Activated CD8-positive, alpha-beta memory T cell treated with anti-CD3 and anti-CD28 coated beads, Interleukin-2, amount 50 U/mL, for 48 hours (primary cell): ENCODE results near the gene SETD1B.
"Not testable (repeated sequence)": the region's sequence is repeated elsewhere in the genome, so short reads cannot be mapped to it uniquely, and the experiment has no call there.

Experiments
- DNase-seq: peaks from one replicate; pipeline ENCODE4 v3.0.0-alpha.2; 2020

SETD1B gene

DNA sequence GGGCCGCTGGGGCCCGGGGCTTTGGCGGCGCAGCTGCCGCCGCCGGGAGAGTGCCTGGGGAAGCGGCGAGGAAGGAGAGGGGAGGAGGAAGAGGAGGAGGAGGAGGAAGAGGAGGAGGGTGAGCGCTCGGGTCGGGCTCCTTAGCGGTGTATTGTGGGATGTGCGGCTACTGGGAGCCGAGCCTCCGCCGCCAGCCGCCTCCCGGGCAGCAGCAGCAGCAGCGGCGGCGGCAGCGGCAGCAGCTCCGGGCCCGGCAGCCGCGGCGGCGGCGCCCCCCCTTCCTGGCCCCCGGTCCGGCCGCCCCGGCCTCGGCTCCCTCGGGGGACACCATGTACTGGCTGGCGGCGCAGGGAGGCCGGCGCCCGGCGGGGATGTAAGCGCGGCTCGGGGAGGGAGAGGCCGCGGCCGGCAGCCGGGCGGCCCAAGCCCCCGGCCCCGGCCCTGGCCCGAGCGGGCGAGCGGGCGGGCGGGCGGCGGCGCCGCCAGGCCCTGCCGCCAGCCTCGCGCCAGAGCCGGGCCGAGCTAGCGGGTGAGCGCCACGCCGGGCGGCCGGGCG is at the start of gene SETD1B:
Gene SETD1B (plus strand): TSS at position 149 of the 556 bp plus-strand sequence. CDS start 729 bp downstream, outside the sequence.
- no peak for DNase-seq

GRCh38 chr12:121754836-121755235 is 49.0 kb upstream of the SETD1B start:
- no peak for DNase-seq

GRCh38 chr12:121755591-121755990 is 48.2 kb upstream of the SETD1B start:
- no peak for DNase-seq

- DNase-seq = not testable (repeated sequence)
Observed at GRCh38 chr12:121758536-121758935, 45.3 kb upstream of the SETD1B start.

DNA sequence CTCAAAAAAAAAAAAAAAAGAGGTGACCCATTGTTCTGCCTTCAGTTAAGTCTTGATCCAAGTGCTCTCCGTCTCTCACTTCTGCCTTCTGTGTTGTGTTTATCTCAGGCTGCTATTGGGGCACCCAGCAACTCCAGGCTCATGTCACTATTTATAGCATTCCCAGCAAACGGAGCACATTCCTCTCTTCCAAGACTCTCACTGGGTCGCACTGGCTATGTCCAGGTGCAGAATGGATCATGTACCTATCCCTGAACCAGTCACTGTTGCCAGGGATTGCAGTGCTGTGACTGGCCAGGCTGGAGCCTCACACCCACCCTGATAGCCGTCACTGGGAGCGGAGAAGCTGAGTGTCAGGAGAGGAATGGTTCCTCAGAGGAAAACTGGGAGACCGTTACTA is 41.5 kb upstream of the SETD1B start:
- DNase-seq = no peak

- DNase-seq = no peak
Observed at GRCh38 chr12:121764808-121765207, 39.0 kb upstream of the SETD1B start.

DNA sequence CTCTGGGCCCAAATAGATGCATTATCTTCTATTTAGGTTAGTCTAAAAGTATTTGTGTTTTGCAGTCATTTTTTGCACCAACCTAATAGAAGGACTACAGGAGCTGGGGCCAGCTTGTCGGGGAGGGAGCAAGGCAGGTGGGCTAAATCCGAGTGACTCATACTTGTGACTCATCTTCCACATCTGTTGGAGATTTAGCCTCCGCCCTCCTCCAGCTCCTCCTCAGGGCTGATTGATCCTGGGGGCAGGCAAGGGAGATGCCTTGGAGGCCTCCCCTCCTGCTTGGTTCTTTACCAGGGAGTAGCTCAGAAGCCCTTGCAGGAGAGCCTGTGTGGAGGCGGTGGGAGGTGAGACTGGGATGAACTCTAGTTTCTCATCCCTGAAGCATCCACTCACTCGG is 38.2 kb upstream of the SETD1B start:
- no peak for DNase-seq

DNA sequence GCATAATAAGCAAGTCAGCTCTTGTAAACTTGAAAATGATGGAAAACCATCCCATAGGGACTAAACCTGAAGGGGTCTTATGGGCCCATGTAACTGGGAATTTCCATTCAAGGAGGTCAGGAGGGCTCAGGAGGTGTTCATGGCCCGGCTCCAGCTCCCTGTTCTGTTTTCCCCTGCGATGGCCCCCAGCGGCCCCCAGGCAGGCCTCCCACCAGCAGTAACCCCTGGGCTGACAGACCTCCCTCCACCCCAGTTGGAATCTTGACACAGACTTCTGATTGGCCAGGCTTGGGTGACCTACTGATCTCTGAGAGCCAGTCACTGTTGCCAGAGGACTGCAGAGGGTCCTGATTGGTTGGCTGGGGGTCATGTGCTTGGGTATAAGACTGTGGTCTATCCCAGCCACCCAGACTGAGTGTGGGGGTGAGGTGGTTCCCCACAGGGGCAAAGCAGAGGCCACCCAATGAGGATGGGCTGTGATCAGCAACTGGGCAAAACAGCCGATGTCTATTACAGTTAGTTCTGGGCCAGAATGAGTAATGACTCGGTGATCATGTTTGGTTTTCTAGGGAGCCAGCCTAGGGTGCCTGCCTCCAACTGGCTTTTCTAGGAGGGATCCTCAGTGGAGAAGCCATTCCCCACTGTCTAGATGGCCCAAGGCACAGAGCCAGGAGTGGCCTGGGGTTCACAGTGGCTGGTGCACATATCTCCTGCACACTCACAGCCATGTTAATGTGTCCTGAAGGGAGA is 37.3 kb upstream of the SETD1B start:
- no peak for DNase-seq

GRCh38 chr12:121767525-121768016 is 36.2 kb upstream of the SETD1B start:
- DNase-seq = no peak

DNA sequence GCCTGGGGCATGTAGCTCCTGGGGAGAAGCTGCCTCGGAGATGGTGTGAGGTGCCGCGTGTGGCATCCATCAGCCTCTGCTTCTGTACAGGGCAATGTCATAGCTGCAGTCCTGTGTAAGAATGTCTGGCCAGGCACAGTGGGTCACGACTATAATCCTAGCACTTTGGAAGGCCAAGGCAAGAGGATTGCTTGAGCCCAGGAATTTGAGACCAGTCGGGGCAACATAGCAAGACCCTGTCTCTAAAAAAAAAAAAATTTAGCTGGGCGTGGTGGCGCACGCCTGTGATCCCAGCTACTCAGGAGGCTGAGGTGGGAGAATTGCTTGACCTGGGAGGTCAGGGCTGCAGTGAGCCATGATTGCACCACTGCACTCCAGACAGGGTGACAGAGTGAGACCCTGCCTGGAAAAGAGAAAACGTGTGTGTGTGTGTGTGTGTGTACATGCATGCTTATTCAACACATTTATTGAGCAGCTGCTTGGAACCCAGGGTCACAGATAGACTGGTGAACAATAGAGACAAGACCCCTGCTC is 34.4 kb upstream of the SETD1B start:
- no peak for DNase-seq

- no peak for DNase-seq
Observed at GRCh38 chr12:121769831-121770301, 33.9 kb upstream of the SETD1B start.

DNA sequence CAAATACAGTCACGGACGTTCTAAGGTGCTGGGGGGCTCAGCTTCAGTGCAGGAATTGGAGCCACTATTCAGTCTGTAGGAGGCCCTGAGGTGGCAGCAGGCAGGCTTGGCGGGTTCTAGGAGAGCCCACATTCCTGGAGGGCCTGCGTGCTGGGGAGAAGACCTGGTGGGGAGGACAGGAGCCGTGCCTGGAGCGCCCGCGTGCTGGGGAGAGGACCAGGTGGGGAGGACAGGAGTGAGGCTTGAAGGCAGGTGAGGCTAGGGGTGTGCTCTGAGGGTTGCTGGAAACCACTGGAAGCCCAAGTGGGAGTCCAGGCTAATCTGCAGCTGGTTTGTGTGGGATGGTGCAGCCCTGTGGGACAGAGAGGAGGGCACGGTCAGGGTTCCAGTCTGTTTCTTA is 33.4 kb upstream of the SETD1B start:
- no peak for DNase-seq

GRCh38 chr12:121770813-121771625 is 32.8 kb upstream of the SETD1B start:
- DNase-seq = no peak

- peak; percentile 87 for DNase-seq
Observed at GRCh38 chr12:121773011-121773777, 30.6 kb upstream of the SETD1B start.

GRCh38 chr12:121774968-121775474 is 28.8 kb upstream of the SETD1B start:
- DNase-seq = no peak

- no peak for DNase-seq
Observed at GRCh38 chr12:121775501-121775900, 28.3 kb upstream of the SETD1B start.

- DNase-seq = peak; percentile 100
Observed at GRCh38 chr12:121776190-121777098, 27.4 kb upstream of the SETD1B start.

GRCh38 chr12:121778567-121779421 is 25.0 kb upstream of the SETD1B start:
- no peak for DNase-seq

GRCh38 chr12:121779422-121779895 is 24.4 kb upstream of the SETD1B start:
- DNase-seq = no peak

- no peak for DNase-seq
Observed at GRCh38 chr12:121780429-121780828, 23.4 kb upstream of the SETD1B start.
